ENCODE data around the gene OCEL1.

Gene OCEL1

GRCh38 chr19:17202249-17202648 lies 23.8 kb upstream of the OCEL1 start:
- Histone ChIP-seq H3K27ac (ENCODE audit: poor library complexity, severe bottlenecking) (no peak overlapping the region), H3K27me3 (ENCODE audit: insufficient read depth, poor library complexity, severe bottlenecking) (no peaks in the 10 kb centered on the region), H3K9me3 (ENCODE audit: severe bottlenecking) (no peaks in the 10 kb centered on the region), H3K4me3 (ENCODE audit: severe bottlenecking) (no peak overlapping the region), H3K4me1 (ENCODE audit: insufficient read depth, poor library complexity, severe bottlenecking) (no peaks in the 10 kb centered on the region), H3K36me3 (ENCODE audit: low read depth) (peaks cover 44% of the 10 kb centered on the region)
- no peak for DNase-seq (ENCODE audit: low spot score)
- TF ChIP-seq, protein P1, sequence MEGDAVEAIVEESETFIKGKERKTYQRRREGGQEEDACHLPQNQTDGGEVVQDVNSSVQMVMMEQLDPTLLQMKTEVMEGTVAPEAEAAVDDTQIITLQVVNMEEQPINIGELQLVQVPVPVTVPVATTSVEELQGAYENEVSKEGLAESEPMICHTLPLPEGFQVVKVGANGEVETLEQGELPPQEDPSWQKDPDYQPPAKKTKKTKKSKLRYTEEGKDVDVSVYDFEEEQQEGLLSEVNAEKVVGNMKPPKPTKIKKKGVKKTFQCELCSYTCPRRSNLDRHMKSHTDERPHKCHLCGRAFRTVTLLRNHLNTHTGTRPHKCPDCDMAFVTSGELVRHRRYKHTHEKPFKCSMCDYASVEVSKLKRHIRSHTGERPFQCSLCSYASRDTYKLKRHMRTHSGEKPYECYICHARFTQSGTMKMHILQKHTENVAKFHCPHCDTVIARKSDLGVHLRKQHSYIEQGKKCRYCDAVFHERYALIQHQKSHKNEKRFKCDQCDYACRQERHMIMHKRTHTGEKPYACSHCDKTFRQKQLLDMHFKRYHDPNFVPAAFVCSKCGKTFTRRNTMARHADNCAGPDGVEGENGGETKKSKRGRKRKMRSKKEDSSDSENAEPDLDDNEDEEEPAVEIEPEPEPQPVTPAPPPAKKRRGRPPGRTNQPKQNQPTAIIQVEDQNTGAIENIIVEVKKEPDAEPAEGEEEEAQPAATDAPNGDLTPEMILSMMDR (IDR thresholded peaks at IDR 0.05; ENCODE audit: poor library complexity, severe bottlenecking), result no peak
- ATAC-seq (ENCODE audit: low read depth), result peak; percentile 65

- Histone ChIP-seq H3K9me3 (ENCODE audit: severe bottlenecking) (no peaks in the 10 kb centered on the region), H3K27ac (ENCODE audit: poor library complexity, severe bottlenecking) (no peak overlapping the region), H3K4me1 (ENCODE audit: insufficient read depth, poor library complexity, severe bottlenecking) (no peaks in the 10 kb centered on the region), H3K27me3 (ENCODE audit: insufficient read depth, poor library complexity, severe bottlenecking) (no peaks in the 10 kb centered on the region), H3K36me3 (ENCODE audit: low read depth) (peaks cover 42% of the 10 kb centered on the region), H3K4me3 (ENCODE audit: severe bottlenecking) (no peak overlapping the region)
- TF ChIP-seq, protein P1 (IDR thresholded peaks at IDR 0.05; ENCODE audit: poor library complexity, severe bottlenecking), result no peak
- ATAC-seq (ENCODE audit: low read depth) (no peak), DNase-seq (ENCODE audit: low spot score) (no peak)
Observed at GRCh38 chr19:17202713-17203112, 23.3 kb upstream of the OCEL1 start.

DNA sequence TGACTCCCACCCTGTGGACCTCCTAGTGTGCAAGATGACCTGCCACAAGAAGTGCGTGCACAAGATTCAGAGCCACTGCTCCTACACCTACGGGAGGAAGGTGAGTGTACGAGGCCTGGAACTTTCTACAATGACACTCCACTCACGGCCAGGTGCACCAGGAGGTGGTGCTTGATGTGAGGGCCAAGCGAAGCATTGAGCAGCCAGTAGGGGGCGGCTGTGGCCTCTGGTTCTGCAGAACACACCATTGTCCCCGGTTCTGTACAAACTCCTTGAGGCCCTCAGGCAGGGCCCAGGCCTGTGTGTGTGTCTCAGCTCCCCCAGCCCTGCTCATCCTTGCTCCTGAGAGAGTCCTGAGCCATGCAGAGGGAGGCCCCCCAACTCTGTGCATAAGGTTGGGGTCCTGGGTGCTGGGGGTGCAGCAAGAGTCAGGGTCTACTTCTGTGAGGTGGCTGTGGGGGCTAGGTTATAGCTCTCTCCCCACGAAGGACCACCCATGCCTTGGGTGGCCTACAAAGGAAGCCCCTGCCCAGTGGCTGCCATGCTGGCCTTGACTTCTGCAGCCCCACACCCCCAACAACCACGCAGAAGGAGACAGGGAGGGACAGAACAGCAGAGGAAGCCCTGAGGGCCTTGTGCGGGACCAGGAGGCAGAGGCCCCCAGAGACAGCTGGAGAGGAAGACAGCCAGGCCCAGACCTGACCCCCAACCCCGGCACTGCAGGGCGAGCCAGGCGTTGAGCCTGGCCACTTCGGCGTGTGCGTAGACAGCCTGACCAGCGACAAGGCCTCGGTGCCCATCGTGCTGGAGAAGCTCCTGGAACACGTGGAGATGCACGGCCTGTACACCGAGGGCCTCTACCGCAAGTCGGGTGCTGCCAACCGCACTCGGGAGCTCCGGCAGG lies 20.5 kb upstream of the OCEL1 start:
- no peak overlapping the region for H3K4me3 ChIP-seq (ENCODE audit: severe bottlenecking)
- H3K36me3 ChIP-seq (ENCODE audit: low read depth), result peaks cover 38% of the 10 kb centered on the region

GRCh38 chr19:17206736-17207581 lies 19.1 kb upstream of the OCEL1 start:
- DNase-seq (ENCODE audit: low spot score) (no peak), ATAC-seq (ENCODE audit: low read depth) (no peak)
- TF ChIP-seq, protein P1 (IDR thresholded peaks at IDR 0.05; ENCODE audit: poor library complexity, severe bottlenecking), result no peak
- no peak overlapping the region for H3K4me3 ChIP-seq (ENCODE audit: severe bottlenecking)
- no peaks in the 10 kb centered on the region for H3K27me3 ChIP-seq (ENCODE audit: insufficient read depth, poor library complexity, severe bottlenecking)
- H3K27ac ChIP-seq (ENCODE audit: poor library complexity, severe bottlenecking), result no peak overlapping the region
- peaks cover 32% of the 10 kb centered on the region for H3K36me3 ChIP-seq (ENCODE audit: low read depth)
- H3K9me3 ChIP-seq (ENCODE audit: severe bottlenecking), result no peaks in the 10 kb centered on the region
- H3K4me1 ChIP-seq (ENCODE audit: insufficient read depth, poor library complexity, severe bottlenecking), result no peaks in the 10 kb centered on the region

More for the DNA sequence above, 20.5 kb upstream of the OCEL1 start:
- TF ChIP-seq, protein P1 (IDR thresholded peaks at IDR 0.05; ENCODE audit: poor library complexity, severe bottlenecking), result peak; percentile 53
- Histone ChIP-seq H3K27me3 (ENCODE audit: insufficient read depth, poor library complexity, severe bottlenecking) (no peaks in the 10 kb centered on the region), H3K9me3 (ENCODE audit: severe bottlenecking) (no peaks in the 10 kb centered on the region), H3K27ac (ENCODE audit: poor library complexity, severe bottlenecking) (no peak overlapping the region), H3K4me1 (ENCODE audit: insufficient read depth, poor library complexity, severe bottlenecking) (no peaks in the 10 kb centered on the region)
- DNase-seq (ENCODE audit: low spot score) (no peak), ATAC-seq (ENCODE audit: low read depth) (peak; percentile 50; the same call in 1 of the 3 replicates)
